Esophagus squamous epithelium (tissue), 4 donors: ENCODE measurements around the gene SLC38A4.

Source experiments
- CTCF ChIP-seq, 6 experiments: fragments of 450-650 bp in 4 of 6; fragments of 200-600 bp in 2 of 6; sonication (generic) in 2 of 6; IDR thresholded peaks; one replicate each; pipeline ENCODE4 v1.5.1; 2016 to 2019; ENCODE audit warnings: antibody characterized with exemption in 6 of 6, mild to moderate bottlenecking in 4 of 6, moderate library complexity in 4 of 6
- POLR2A ChIP-seq, 4 donors: fragments of 450-650 bp; IDR thresholded peaks; one replicate each; pipeline ENCODE4 v1.6.1; 2017; ENCODE audit warnings: antibody characterized with exemption in 4 of 4, mild to moderate bottlenecking in 4 of 4, moderate library complexity in 3 of 4

- TF ChIP-seq CTCF (IDR thresholded peaks at IDR 0.05) (no peak), POLR2A (IDR thresholded peaks at IDR 0.05) (no peak)
These were observed 74.6 kb downstream of the SLC38A4 start for GRCh38 chr12:46751173-46751572.
